ENCODE data around the gene ERBB4.

- TF ChIP-seq CTCF (IDR thresholded peaks at IDR 0.05) (no peak), POLR2A (IDR thresholded peaks at IDR 0.05) (no peak)
Measured at GRCh38 chr2:211875488-211875887, 663.1 kb downstream of the ERBB4 start.
